Measurements from ENCODE around the gene SNCG. TPM values are rescaled to one million over a fixed set of nuclear protein-coding genes. Genes with fewer than 3 reads are reported as not detected.
"Not testable (repeated sequence)": the region's sequence is repeated elsewhere in the genome, so short reads cannot be mapped to it uniquely, and the experiment has no call there.

Gene SNCG
- total RNA-seq, 1 experiment from 2014 or later, result 61.1 TPM

GRCh38 chr10:86946213-86947155 is 11.9 kb upstream of the SNCG start:
- H4K20me1 ChIP-seq (ENCODE audit: insufficient read depth), result no peaks in the 10 kb centered on the region
- no peak for TF ChIP-seq EZH2 (IDR thresholded peaks at IDR 0.05)
- no peak for TF ChIP-seq CBX3 (IDR thresholded peaks at IDR 0.05; ENCODE audit: low read depth)
- TF ChIP-seq, protein P1, sequence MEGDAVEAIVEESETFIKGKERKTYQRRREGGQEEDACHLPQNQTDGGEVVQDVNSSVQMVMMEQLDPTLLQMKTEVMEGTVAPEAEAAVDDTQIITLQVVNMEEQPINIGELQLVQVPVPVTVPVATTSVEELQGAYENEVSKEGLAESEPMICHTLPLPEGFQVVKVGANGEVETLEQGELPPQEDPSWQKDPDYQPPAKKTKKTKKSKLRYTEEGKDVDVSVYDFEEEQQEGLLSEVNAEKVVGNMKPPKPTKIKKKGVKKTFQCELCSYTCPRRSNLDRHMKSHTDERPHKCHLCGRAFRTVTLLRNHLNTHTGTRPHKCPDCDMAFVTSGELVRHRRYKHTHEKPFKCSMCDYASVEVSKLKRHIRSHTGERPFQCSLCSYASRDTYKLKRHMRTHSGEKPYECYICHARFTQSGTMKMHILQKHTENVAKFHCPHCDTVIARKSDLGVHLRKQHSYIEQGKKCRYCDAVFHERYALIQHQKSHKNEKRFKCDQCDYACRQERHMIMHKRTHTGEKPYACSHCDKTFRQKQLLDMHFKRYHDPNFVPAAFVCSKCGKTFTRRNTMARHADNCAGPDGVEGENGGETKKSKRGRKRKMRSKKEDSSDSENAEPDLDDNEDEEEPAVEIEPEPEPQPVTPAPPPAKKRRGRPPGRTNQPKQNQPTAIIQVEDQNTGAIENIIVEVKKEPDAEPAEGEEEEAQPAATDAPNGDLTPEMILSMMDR (IDR thresholded peaks at IDR 0.05 in 2 of 3, conservative IDR thresholded peaks at IDR 0.05 in 1 of 3; ENCODE audit: borderline replicate concordance in 1 of 3, insufficient read depth in 1 of 3, low read depth in 2 of 3, low read length in 2 of 3), result no peak
- TF ChIP-seq EZH2phosphoT487 (IDR thresholded peaks at IDR 0.05; ENCODE audit: borderline replicate concordance), result no peak
- TF ChIP-seq ATF3 (IDR thresholded peaks at IDR 0.05), result no peak
- intact Hi-C loops (cut with micrococcal nuclease), result no loop called here
- H3K27me3 ChIP-seq (ENCODE audit: insufficient read depth, low read length), result no peaks in the 10 kb centered on the region
- H3K4me1 ChIP-seq (ENCODE audit: control insufficient read depth in 1 of 2, insufficient read depth in 2 of 2, low read length in 2 of 2), result peaks cover 0 to 17% of the 10 kb centered on the region in 2 experiments; a peak in 2 of 4 replicates
- BruUV-seq (replicated peaks), result no TSS peak
- no peak for ATAC-seq
- H3K36me3 ChIP-seq (ENCODE audit: control insufficient read depth in 1 of 2, insufficient read depth in 2 of 2, low read length in 2 of 2), result no peaks in the 10 kb centered on the region
- DNase-seq (ENCODE audit: low read depth, low spot score), result no peak
- H3K4me2 ChIP-seq (ENCODE audit: low read length), result no peak overlapping the region
- H2AFZ ChIP-seq (ENCODE audit: low read depth, low read length, poor library complexity, severe bottlenecking), result no peak overlapping the region
- H3K9me3 ChIP-seq (ENCODE audit: control insufficient read depth in 1 of 2, insufficient read depth in 1 of 2, low read depth in 1 of 2, low read length in 2 of 2), result no peaks in the 10 kb centered on the region
- ChIA-PET RAD21 (ENCODE audit: low non-redundant PET in 1 of 2, low total read pairs in 2 of 2, uncharacterized antibody in 2 of 2, unreplicated experiment in 2 of 2) (interaction anchor here (0.9 to 1.5 kb wide), 2 partner anchors 13 to 20 kb away, joined by 4 to 5 read pairs; no protein-coding TSS in a partner anchor), CTCF (interaction anchor here (1.1 to 2.3 kb wide), 3 partner anchors 12 to 20 kb away, joined by 4 to 10 read pairs (median 8); partner anchors contain the start of gene SNCG), POLR2A (interaction anchor here (0.8 kb wide), 1 partner anchor 22 kb away, joined by 3 read pairs; the partner anchor contains the start of gene ADIRF)
- no peaks in the 10 kb centered on the region for H3K9me2 ChIP-seq (ENCODE audit: insufficient read depth)
- no peak overlapping the region for H3K4me3 ChIP-seq (replicated peaks in 1 of 2; ENCODE audit: low read depth in 1 of 2, low read length in 2 of 2)
- no peaks in the 10 kb centered on the region for H3K79me2 ChIP-seq (ENCODE audit: insufficient read depth, low read length)
- no peak overlapping the region for H3K27ac ChIP-seq (ENCODE audit: low read depth, low read length)
- H3K9ac ChIP-seq (ENCODE audit: low read length), result no peak overlapping the region

DNA sequence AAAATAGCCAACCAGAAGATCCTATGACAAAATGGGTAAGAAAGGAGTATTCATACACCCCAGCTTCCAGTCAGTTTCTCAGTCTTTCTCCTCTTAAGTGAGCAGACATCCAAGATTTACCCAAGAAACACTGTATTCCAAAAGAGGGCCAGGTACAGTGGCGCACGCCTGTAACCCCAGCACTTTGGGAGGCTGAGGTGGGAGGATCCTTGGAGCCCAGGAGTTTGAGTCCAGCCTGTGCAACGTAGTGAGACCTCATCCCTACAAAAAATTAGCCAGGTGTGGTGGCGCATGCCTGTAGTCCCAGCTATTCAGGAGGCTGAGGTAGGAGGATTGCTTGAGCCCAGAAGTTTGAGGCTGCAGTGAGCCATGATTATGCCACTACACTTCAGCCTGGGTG is 10.6 kb upstream of the SNCG start:
- H3K9ac ChIP-seq (ENCODE audit: low read length); H4K20me1 ChIP-seq (ENCODE audit: insufficient read depth); DNase-seq (ENCODE audit: low read depth, low spot score); H3K36me3 ChIP-seq (ENCODE audit: control insufficient read depth in 1 of 2, insufficient read depth in 2 of 2, low read length in 2 of 2); intact Hi-C loops (cut with micrococcal nuclease); H3K79me2 ChIP-seq (ENCODE audit: insufficient read depth, low read length); CTCF ChIA-PET; H3K4me3 ChIP-seq (replicated peaks in 1 of 2; ENCODE audit: low read depth in 1 of 2, low read length in 2 of 2); H3K27ac ChIP-seq (ENCODE audit: low read depth, low read length); BruUV-seq (replicated peaks); H3K4me2 ChIP-seq (ENCODE audit: low read length); H3K9me3 ChIP-seq (ENCODE audit: control insufficient read depth in 1 of 2, insufficient read depth in 1 of 2, low read depth in 1 of 2, low read length in 2 of 2); POLR2A ChIA-PET; H2AFZ ChIP-seq (ENCODE audit: low read depth, low read length, poor library complexity, severe bottlenecking); ATAC-seq; H3K27me3 ChIP-seq (ENCODE audit: insufficient read depth, low read length); H3K9me2 ChIP-seq (ENCODE audit: insufficient read depth); RAD21 ChIA-PET (ENCODE audit: low non-redundant PET in 1 of 2, low total read pairs in 2 of 2, uncharacterized antibody in 2 of 2, unreplicated experiment in 2 of 2): not testable (repeated sequence)
- peaks cover 0 to 17% of the 10 kb centered on the region in 2 experiments; a peak in 2 of 4 replicates for H3K4me1 ChIP-seq (ENCODE audit: control insufficient read depth in 1 of 2, insufficient read depth in 2 of 2, low read length in 2 of 2)

All from HCT116 (cell line).